ENCODE measurements around the gene CDC42EP5.

Gene CDC42EP5

GRCh38 chr19:54425382-54425723, 47.7 kb downstream of the CDC42EP5 start:
- no peak for DNase-seq (ENCODE audit: low spot score)

GRCh38 chr19:54424660-54425381, 48.3 kb downstream of the CDC42EP5 start:
- peak; percentile 14 for DNase-seq (ENCODE audit: low spot score)

- no peak for DNase-seq (ENCODE audit: low spot score)
Observed at GRCh38 chr19:54424201-54424600, 48.9 kb downstream of the CDC42EP5 start.

GRCh38 chr19:54422136-54422535, 51.0 kb downstream of the CDC42EP5 start:
- DNase-seq (ENCODE audit: low spot score): peak; percentile 43

GRCh38 chr19:54421521-54421920, 51.6 kb downstream of the CDC42EP5 start:
- DNase-seq (ENCODE audit: low spot score): peak; percentile 22

GRCh38 chr19:54421169-54421516, 52.0 kb downstream of the CDC42EP5 start:
- no peak for DNase-seq (ENCODE audit: low spot score)

GRCh38 chr19:54420383-54421168, 52.5 kb downstream of the CDC42EP5 start:
- DNase-seq (ENCODE audit: low spot score): peak; percentile 39

GRCh38 chr19:54420068-54420382, 53.1 kb downstream of the CDC42EP5 start:
- DNase-seq (ENCODE audit: low spot score): peak; percentile 33

GRCh38 chr19:54418930-54419800, 53.9 kb downstream of the CDC42EP5 start:
- DNase-seq (ENCODE audit: low spot score): peak; percentile 28

- DNase-seq (ENCODE audit: low spot score): peak; percentile 30
Observed at GRCh38 chr19:54418030-54418929, 54.8 kb downstream of the CDC42EP5 start.

- DNase-seq (ENCODE audit: low spot score): peak; percentile 39
Observed at GRCh38 chr19:54416695-54417491, 56.2 kb downstream of the CDC42EP5 start.

- peak; percentile 29 for DNase-seq (ENCODE audit: low spot score)
Observed at GRCh38 chr19:54415901-54416673, 57.0 kb downstream of the CDC42EP5 start.

GRCh38 chr19:54415208-54415900, 57.7 kb downstream of the CDC42EP5 start, which contains the start of gene TTYH1:
TSS of gene TTYH1 (plus strand) at chr19:54415464. CDS start at chr19:54415553, 89 bp downstream.
- peak; percentile 89 for DNase-seq (ENCODE audit: low spot score)
